Pancreas (tissue), 10 donors: ENCODE results near the gene PSMF1. TPM values are rescaled to one million over a fixed set of nuclear protein-coding genes. Genes with fewer than 3 reads are reported as not detected.

Source experiments
- ATAC-seq, 4 donors: fragments of 200-7000 bp; cut with Tn5 transposase; one replicate each; pipeline versions ENCODE4 v1.8.0 to v1.9.1; 2020; ENCODE audit warnings: mild to moderate bottlenecking in 4 of 4, moderate library complexity in 4 of 4
- DNase-seq, 6 donors: peaks; one replicate each; pipeline ENCODE4 v3.0.0-alpha.2; 2020
- FAIRE-seq: peaks from 2 replicates; lab custom pipeline; 2012; peaks lifted over from hg19 to GRCh38; lab: Jason Lieb, UNC
- H3K27ac ChIP-seq, 4 donors: fragments of 200-600 bp; sonication (generic); 1 replicate in 3 of 4; 2 replicates in 1 of 4; pipeline versions ENCODE4 v1.5.0 to v1.8.0; 2020
- H3K27me3 ChIP-seq, 4 donors: fragments of 200-600 bp; one replicate each; pipeline ENCODE4 v1.8.0; 2021
- H3K36me3 ChIP-seq, 3 donors: fragments of 200-600 bp; sonication (generic) in 1 of 3; one replicate each; pipeline versions ENCODE4 v1.5.0 to v1.8.0; 2020 to 2021
- H3K4me1 ChIP-seq, 3 donors: fragments of 200-600 bp; one replicate each; pipeline ENCODE4 v1.8.0; 2021
- H3K4me3 ChIP-seq, 4 donors: fragments of 200-600 bp; sonication (generic) in 2 of 4; one replicate each; pipeline versions ENCODE4 v1.5.0 to v1.8.0; 2020 to 2021
- H3K9me3 ChIP-seq, 4 donors: fragments of 200-600 bp; one replicate each; pipeline ENCODE4 v1.8.0; 2021
- CTCF ChIP-seq, 4 donors: fragments of 200-600 bp; sonication (generic) in 3 of 4; IDR thresholded peaks; one replicate each; pipeline versions ENCODE4 v1.5.0 to v1.8.0; 2021; ENCODE audit warnings: antibody characterized with exemption in 4 of 4
- WGBS, 2 donors: extraction: QIAGEN DNeasy Blood & Tissue Kit; methylation state at CpG; one replicate each; pipeline ENCODE4 v1.1.7; 2013; 5-methylcytosine and 5-hydroxymethylcytosine counted together
- intact Hi-C, 3 donors: fragments of 100-400 bp; cut with DNase I; formaldehyde crosslinking; loops; one replicate each; pipeline versions ENCODE4 v1.11.1 to v1.14.2; 2022
- polyA plus RNA-seq, 2 donors: library from polyadenylated mRNA; stranded (reverse); fragments of 200-250 nt; gene quantifications; one replicate each; pipeline ENCODE4 v1.2.3, GENCODE V29; 2013
- total RNA-seq, 6 donors: library from RNA; stranded (reverse); fragmentation: NEBNext Ultra II Directional in 4 of 6; extraction: Animal tissue kit (Norgen Biotek cat#: 25700) in 4 of 6; gene quantifications; one replicate each; pipeline versions ENCODE4 v1.2.1 to v1.2.4, GENCODE V29; 2021 to 2023
- donor health status: healthy with polysubstance abuse.
- donor health status: DM: no; HTN: no; CAD: no; lungs with moderate emphysema.
- donor health status: DM: no; HTN: no; CAD: no.
- donor health status: control.
- donor health status: control.
- donor health status: Bipolar disorder and iron deficiency.
- donor health status: DM: yes; HTN: yes; CAD: no.
- donor health status: DM: no; HTN: no; CAD: no.
- donor health status: DM: no; HTN: no; CAD: no.
- donor health status: DM: yes; HTN: yes; CAD: no.

The PSMF1 gene
- total and polyA plus RNA-seq, 8 donors, result 17.8 to 114 (median 79.6) TPM

- Histone ChIP-seq H3K27ac (no peak overlapping the region), H3K4me1 (no peaks in the 10 kb centered on the region), H3K9me3 (no peaks in the 10 kb centered on the region), H3K4me3 (no peak overlapping the region), H3K27me3 (no peaks in the 10 kb centered on the region), H3K36me3 (peaks cover 3 to 62% (median 44%) of the 10 kb centered on the region in 3 donors)
- intact Hi-C loops, result no loop called here
- no peak for DNase-seq
- FAIRE-seq, result no peak
- whole genome bisulfite sequencing, 2 donors, result 98% methylated on average over 6 of the region's 6 CpGs
- no peak for TF ChIP-seq CTCF (IDR thresholded peaks at IDR 0.05)
- no peak for ATAC-seq
Observed at GRCh38 chr20:1163105-1163504, 44.7 kb downstream of the PSMF1 start.

GRCh38 chr20:1163653-1164052 is 45.3 kb downstream of the PSMF1 start:
- Histone ChIP-seq H3K27me3 (no peaks in the 10 kb centered on the region), H3K9me3 (no peaks in the 10 kb centered on the region), H3K27ac (no peak overlapping the region), H3K4me1 (no peaks in the 10 kb centered on the region), H3K36me3 (peaks cover 3 to 68% (median 44%) of the 10 kb centered on the region in 3 donors), H3K4me3 (no peak overlapping the region)
- ATAC-seq (no peak), FAIRE-seq (no peak), DNase-seq (no peak)
- no peak for TF ChIP-seq CTCF (IDR thresholded peaks at IDR 0.05)
- WGBS, 2 donors, result 81 to 83% methylated on average over 2 of the region's 2 CpGs
- intact Hi-C loops, result no loop called here

GRCh38 chr20:1164871-1165270 is 46.5 kb downstream of the PSMF1 start:
- 94 to 97% methylated on average over 7 of the region's 7 CpGs for WGBS, 2 donors
- Histone ChIP-seq H3K9me3 (no peaks in the 10 kb centered on the region), H3K27me3 (no peaks in the 10 kb centered on the region), H3K27ac (no peak overlapping the region), H3K36me3 (peaks cover 3 to 76% (median 48%) of the 10 kb centered on the region in 3 donors), H3K4me3 (no peak overlapping the region), H3K4me1 (no peaks in the 10 kb centered on the region)
- no peak for TF ChIP-seq CTCF (IDR thresholded peaks at IDR 0.05)
- DNase-seq (no peak), FAIRE-seq (no peak), ATAC-seq (no peak)
- intact Hi-C loops, result no loop called here

DNA sequence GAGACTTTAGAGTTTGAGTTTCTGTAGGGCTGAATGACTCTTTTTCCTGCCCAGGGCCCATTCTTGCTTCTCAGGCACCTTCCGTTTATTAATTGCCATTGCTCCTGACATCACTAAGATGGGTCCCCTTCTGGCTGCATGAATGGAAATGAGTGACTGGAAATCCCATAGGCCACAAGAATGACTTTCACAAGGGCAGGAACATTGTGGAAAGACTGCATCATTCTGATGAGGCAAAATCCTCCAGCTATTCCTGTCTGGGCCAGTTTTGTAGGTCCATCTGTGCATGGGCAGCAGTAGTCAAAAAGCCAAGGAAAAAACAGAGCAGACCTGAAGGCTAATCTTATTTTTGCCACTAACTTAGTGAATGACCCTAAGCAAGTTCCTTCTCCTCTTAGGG is 47.1 kb downstream of the PSMF1 start:
- intact Hi-C loops, result no loop called here
- ATAC-seq, result no peak
- Histone ChIP-seq H3K4me1 (no peaks in the 10 kb centered on the region), H3K27ac (no peak overlapping the region), H3K36me3 (peaks cover 3 to 71% (median 48%) of the 10 kb centered on the region in 3 donors), H3K4me3 (no peak overlapping the region), H3K27me3 (no peaks in the 10 kb centered on the region), H3K9me3 (no peaks in the 10 kb centered on the region)
- 91 to 93% methylated on average over 1 of the region's 1 CpG for WGBS, 2 donors
- FAIRE-seq, result no peak
- TF ChIP-seq CTCF (IDR thresholded peaks at IDR 0.05), result no peak
- no peak for DNase-seq

- no peaks in the 10 kb centered on the region for H3K27me3 ChIP-seq
- intact Hi-C loops, result no loop called here
- no peak overlapping the region for H3K27ac ChIP-seq
- ATAC-seq (no peak), FAIRE-seq (no peak), DNase-seq (no peak)
- H3K4me1 ChIP-seq, result no peaks in the 10 kb centered on the region
- no peak overlapping the region for H3K4me3 ChIP-seq
- no peak for TF ChIP-seq CTCF (IDR thresholded peaks at IDR 0.05)
- no peaks in the 10 kb centered on the region for H3K9me3 ChIP-seq
- WGBS, 2 donors, result 96 to 98% methylated on average over 9 of the region's 9 CpGs
- peaks cover 3 to 67% (median 44%) of the 10 kb centered on the region in 3 donors for H3K36me3 ChIP-seq
Observed at GRCh38 chr20:1165941-1166340, 47.5 kb downstream of the PSMF1 start.
